NCI-H526 (cell line): Measurements from ENCODE around the gene SPRYD4.
"Not testable (repeated sequence)": the region's sequence is repeated elsewhere in the genome, so short reads cannot be mapped to it uniquely, and the experiment has no call there.

Experiments
- DNase-seq, 2 experiments: peaks; one replicate each; lab custom pipeline; 2025; lab: John Stamatoyannopoulos, UW

Gene SPRYD4

GRCh38 chr12:56468216-56469006 lies at the start of gene SPRYD4:
TSS of gene SPRYD4 (plus strand) at chr12:56468578. CDS start at chr12:56468592, 14 bp downstream.
- peak; percentile 79 to 96 for DNase-seq

GRCh38 chr12:56420411-56420810 lies 48.0 kb upstream of the SPRYD4 start:
- DNase-seq: no peak

GRCh38 chr12:56425193-56425592 lies 43.2 kb upstream of the SPRYD4 start:
- peak in 1 of 2 experiments; percentile 47 for DNase-seq

GRCh38 chr12:56425940-56426438 lies 42.4 kb upstream of the SPRYD4 start:
- no peak for DNase-seq

- DNase-seq: no peak
These were observed 37.1 kb upstream of the SPRYD4 start for GRCh38 chr12:56431288-56431687.

GRCh38 chr12:56431850-56432249 lies 36.5 kb upstream of the SPRYD4 start:
- no peak for DNase-seq

GRCh38 chr12:56434828-56435227 lies 33.5 kb upstream of the SPRYD4 start:
- no peak for DNase-seq

- DNase-seq: peak; percentile 26 to 34
These were observed 30.8 kb upstream of the SPRYD4 start for GRCh38 chr12:56437430-56438176.

- not testable (repeated sequence) for DNase-seq
These were observed 25.2 kb upstream of the SPRYD4 start for GRCh38 chr12:56443208-56443607.

GRCh38 chr12:56448860-56449621 lies 19.3 kb upstream of the SPRYD4 start, which contains the start of gene TIMELESS:
TSS of gene TIMELESS (minus strand) at chr12:56449426. CDS start at chr12:56434170, 15,256 bp downstream.
- peak; percentile 88 to 96 for DNase-seq

GRCh38 chr12:56449622-56449984 lies 18.8 kb upstream of the SPRYD4 start:
- DNase-seq: peak in 1 of 2 experiments; percentile 41

- DNase-seq: no peak
These were observed 18.1 kb upstream of the SPRYD4 start for GRCh38 chr12:56450241-56450640.

- DNase-seq: no peak
These were observed 17.2 kb upstream of the SPRYD4 start for GRCh38 chr12:56451147-56451546.

- DNase-seq: no peak
These were observed 13.8 kb upstream of the SPRYD4 start, which contains the start of gene MIP for GRCh38 chr12:56454557-56454956. TSS of gene MIP (minus strand) at chr12:56454657. CDS start at chr12:56454613, 44 bp downstream.

GRCh38 chr12:56457817-56458216 lies 10.6 kb upstream of the SPRYD4 start:
- DNase-seq: no peak

- no peak for DNase-seq
These were observed 6.9 kb upstream of the SPRYD4 start for GRCh38 chr12:56461235-56462159.

GRCh38 chr12:56462565-56462964 lies 5.8 kb upstream of the SPRYD4 start:
- no peak for DNase-seq

- DNase-seq: peak in 1 of 2 experiments; percentile 38
These were observed 891 bp downstream of the SPRYD4 start for GRCh38 chr12:56469007-56469930.

- no peak for DNase-seq
These were observed 6.0 kb downstream of the SPRYD4 start for GRCh38 chr12:56474389-56474788.

- no peak for DNase-seq
These were observed 7.8 kb downstream of the SPRYD4 start for GRCh38 chr12:56476143-56476542.
